Stimulated activated naive CD4-positive, alpha-beta T cell treated with Interleukin-2 at 50 U/mL for 16 hours (primary cell): ENCODE results near the gene MYOZ3.

Experiments
- DNase-seq: peaks from one replicate; lab custom pipeline; 2025; lab: John Stamatoyannopoulos, UW

The MYOZ3 gene, protein sequence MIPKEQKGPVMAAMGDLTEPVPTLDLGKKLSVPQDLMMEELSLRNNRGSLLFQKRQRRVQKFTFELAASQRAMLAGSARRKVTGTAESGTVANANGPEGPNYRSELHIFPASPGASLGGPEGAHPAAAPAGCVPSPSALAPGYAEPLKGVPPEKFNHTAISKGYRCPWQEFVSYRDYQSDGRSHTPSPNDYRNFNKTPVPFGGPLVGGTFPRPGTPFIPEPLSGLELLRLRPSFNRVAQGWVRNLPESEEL

DNA sequence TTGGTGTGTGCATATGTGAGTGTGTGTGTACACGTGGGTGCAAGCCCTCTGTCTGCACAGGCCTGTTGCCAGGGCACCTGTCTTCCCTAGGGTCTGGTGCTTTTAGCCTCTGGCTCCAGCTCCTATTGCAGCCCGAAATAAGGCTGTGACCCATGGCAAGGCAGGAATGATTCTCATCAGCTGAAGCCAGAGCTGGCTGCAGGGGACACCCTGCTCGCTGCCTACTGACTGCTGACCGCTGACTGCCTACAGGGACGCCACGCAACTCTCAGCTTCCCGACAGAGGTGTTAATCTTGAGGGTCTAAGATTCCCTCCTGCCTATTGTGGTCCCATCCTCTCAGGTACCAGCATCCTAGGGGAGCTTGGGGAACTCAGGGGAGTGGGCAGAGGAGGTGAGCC, at the start of gene MYOZ3:
TSS of gene MYOZ3 (plus strand) at position 166 of the 400 bp plus-strand sequence. CDS start 1,691 bp downstream, outside the sequence.
- no peak for DNase-seq

DNA sequence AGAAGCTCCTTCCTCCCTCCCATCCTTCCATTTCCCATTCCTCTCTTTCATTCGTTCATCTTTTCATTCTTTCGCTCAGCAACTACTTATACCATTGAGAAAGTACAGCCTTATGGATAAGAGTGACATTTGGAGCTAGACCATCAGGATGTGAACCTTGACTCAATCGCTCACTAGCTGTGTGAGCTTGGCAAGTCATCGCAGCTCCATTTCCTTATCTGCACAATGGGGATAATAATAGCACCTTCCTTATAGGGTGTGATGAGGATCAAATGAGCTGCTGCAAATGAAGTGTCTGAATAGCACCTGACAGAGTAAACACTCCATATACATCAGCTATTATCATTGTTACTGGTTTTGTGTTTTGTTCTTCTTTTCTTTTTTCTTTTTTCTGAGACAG, 48.6 kb upstream of the MYOZ3 start:
- no peak for DNase-seq

- no peak for DNase-seq
Measured at GRCh38 chr5:150612905-150613670, 48.0 kb upstream of the MYOZ3 start.

- DNase-seq: no peak
Measured at GRCh38 chr5:150613991-150614660, 46.9 kb upstream of the MYOZ3 start.

GRCh38 chr5:150614661-150615060, 46.4 kb upstream of the MYOZ3 start:
- DNase-seq: no peak

- DNase-seq: no peak
Measured at GRCh38 chr5:150615141-150615699, 45.8 kb upstream of the MYOZ3 start.

GRCh38 chr5:150616024-150616470, 45.0 kb upstream of the MYOZ3 start:
- no peak for DNase-seq

GRCh38 chr5:150616506-150616905, 44.5 kb upstream of the MYOZ3 start:
- no peak for DNase-seq

- DNase-seq: no peak
Measured at GRCh38 chr5:150618163-150618562, 42.9 kb upstream of the MYOZ3 start.

GRCh38 chr5:150618588-150619281, 42.3 kb upstream of the MYOZ3 start:
- no peak for DNase-seq

DNA sequence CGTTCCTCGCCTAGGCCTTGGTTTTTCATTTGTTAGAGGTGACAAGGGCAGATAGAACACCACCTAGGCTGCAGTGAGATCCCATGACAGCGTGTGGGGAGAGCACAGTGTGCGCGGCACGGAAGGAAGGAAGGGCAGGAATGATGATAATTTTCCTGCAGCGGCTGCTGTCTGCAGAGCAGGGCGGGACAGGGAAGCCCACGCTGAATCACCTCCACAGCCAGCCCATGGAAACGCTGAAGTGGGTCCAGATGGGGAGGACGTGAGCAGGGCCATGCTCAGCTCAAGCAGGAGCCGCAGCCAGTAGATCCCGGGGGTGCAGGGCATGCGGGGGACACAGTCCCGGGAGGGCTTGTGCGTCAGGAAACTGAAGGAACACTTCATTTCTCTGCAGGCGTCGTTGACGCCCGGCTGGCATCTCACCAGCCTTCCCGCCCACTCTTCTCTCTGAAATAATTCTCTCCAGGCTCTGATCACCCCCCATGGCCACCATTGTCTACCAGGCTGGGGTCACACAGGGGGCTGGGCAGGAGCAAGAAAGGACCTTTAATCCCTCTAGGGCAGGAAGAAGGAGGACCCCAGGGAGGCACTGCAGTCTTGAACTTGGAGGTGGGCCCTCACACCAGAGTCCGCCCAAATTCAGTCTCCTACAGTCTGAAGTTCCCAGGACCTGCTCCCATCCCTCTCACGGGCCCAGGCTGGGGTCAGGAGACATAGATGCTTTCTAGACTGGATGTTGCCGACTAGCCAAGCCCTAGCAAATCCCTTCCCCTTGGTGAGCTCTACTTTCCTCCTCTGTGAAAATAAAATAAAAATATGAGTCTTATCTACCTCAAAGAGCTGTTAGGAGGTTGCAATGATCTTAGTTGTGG, 41.5 kb upstream of the MYOZ3 start:
- DNase-seq: no peak

- no peak for DNase-seq
Measured at GRCh38 chr5:150621301-150621700, 39.8 kb upstream of the MYOZ3 start.

DNA sequence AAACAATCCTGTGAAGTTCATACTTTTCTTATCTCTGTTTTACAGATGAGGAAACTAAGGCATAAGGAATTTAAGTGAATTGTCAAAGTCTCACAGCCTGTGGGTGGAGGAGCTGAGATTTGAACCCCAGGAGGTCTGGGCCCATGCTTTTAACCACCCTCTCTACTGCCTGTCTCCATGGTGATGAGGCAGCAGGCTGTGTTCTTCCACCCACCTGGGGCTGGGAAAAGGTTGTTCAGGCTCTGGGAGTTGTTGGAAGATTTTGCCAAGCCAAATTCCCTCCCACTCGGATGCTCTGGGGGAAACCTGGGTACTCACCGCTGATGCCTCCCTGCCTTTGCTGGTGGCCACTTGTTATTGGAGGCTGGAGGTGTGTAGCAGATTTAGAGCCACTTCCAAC, 38.9 kb upstream of the MYOZ3 start:
- no peak for DNase-seq

GRCh38 chr5:150623152-150623877, 37.7 kb upstream of the MYOZ3 start:
- no peak for DNase-seq

- no peak for DNase-seq
Measured at GRCh38 chr5:150623878-150624216, 37.2 kb upstream of the MYOZ3 start.

DNA sequence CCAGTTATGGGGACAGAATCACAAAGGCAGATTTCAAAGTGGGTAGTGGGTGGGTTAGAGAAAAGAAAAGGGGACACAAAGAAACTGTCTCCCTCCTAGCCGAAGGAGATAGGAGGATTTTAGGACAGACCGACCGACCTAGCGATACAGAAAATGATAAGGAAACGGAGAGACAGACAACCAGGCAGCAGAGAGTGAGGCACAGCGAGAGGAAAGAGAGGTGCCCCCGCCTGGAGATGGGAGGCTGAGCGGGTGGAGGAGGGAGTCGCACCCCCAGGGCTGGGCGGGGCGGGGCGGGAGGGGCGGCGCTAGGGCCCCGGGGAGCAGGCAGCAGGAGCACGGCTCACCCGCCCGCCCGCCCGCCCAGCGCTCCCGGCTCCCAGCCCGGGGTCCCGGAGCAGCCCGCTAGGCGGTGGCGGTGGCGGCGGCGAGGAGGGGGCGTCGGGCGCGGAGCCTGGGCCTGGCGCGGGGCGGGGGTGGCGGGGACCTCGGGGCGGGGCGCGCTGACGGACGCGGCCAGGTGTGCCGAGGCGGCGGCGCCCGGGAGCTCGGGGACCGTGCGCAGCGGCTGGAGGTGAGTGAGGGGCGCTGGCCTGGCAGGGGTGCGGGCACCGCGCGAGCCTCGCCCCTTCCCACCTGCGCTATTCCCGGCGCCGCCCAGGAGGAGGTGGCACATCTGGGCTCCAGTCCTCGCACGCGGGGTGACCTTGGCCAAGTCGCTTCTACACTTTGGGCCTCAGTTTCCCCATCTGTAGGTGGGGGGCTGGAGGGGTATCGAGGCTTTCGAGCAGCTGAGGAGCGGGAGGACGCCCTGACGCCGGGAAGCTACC, 36.5 kb upstream of the MYOZ3 start:
- no peak for DNase-seq

DNA sequence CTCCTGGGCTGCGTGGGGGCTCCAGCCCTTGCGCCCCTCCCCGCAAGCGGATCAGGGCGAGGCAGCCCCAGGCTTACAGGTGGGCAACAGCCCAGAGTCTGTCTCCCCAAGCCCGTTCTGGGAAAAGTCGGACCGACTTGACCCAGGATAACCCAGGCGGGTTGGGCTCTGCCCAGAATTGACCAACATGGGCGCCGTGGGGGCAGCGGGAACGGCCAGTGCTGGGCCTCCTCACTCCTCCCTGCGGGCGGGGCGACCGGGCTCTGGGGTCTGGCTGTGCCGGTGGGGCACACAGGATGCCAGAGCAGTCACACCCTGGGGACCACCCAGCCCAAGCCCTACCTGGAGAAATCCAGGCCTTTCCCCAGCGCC, 35.9 kb upstream of the MYOZ3 start:
- DNase-seq: no peak

GRCh38 chr5:150625831-150626746, 35.0 kb upstream of the MYOZ3 start:
- DNase-seq: no peak

DNA sequence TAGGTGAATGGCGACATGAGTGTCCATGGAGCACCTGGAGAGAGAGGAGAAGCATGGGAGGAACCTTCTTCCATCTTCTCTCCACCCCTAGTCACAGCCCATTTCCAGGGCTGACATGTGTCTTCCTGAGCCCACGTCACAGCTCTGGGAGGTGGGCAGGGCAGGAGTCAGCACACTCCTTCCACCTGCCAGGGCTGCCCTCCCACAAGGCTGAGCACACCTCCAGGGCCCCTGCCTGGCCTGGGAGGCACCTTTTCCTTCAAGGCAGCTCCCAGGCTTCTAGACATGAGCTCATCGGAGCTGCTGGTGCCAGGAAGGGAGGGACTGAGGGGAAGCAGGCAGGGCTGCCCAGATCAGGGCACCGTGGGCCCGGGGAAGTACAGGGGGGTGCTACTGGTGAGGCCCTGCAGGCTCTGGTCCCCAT, 34.2 kb upstream of the MYOZ3 start:
- no peak for DNase-seq
